ENCODE results near the gene CD55. TPM values are rescaled to one million over a fixed set of nuclear protein-coding genes. Genes with fewer than 3 reads are reported as not detected.

The CD55 gene
- total and polyA plus RNA-seq, 2 of the 13 experiments (the other 11 are each of a cell fraction or from before 2014, with no cell fraction given): 6.0 to 56.0 TPM

GRCh38 chr1:207321079-207321789 is at the start of gene CD55 (continued):
- TF ChIP-seq ETV5 (CRISPR knock-in tag; IDR thresholded peaks at IDR 0.05; ENCODE audit: borderline replicate concordance): peak; percentile 9; the same call in 1 of the 2 replicates
- no peak for TF ChIP-seq TCF7L2 (IDR thresholded peaks at IDR 0.05; ENCODE audit: low read depth, low read length)
- TF ChIP-seq ZNF430 (CRISPR knock-in tag; IDR thresholded peaks at IDR 0.05): peak; percentile 54; the same call in 1 of the 2 replicates
- no peak for TF ChIP-seq ZNF263 (CRISPR knock-in tag; IDR thresholded peaks at IDR 0.05)
- TF ChIP-seq SKI (IDR thresholded peaks at IDR 0.05; ENCODE audit: partially characterized antibody): peak; percentile 11
- no peak for TF ChIP-seq TBP (CRISPR knock-in tag; IDR thresholded peaks at IDR 0.05)
- TF ChIP-seq FOXP4 (CRISPR knock-in tag; IDR thresholded peaks at IDR 0.05): peak; percentile 71
- TF ChIP-seq ZNF10 (CRISPR knock-in tag; IDR thresholded peaks at IDR 0.05; ENCODE audit: borderline replicate concordance, low read depth): no peak
- TF ChIP-seq MEF2D (CRISPR knock-in tag; IDR thresholded peaks at IDR 0.05): 0 out of 2 replicates have a peak, but pooled peaks have one; percentile 40
- TF ChIP-seq FOXK1 (CRISPR knock-in tag; IDR thresholded peaks at IDR 0.05; ENCODE audit: borderline replicate concordance, low read depth): peak; percentile 61; the same call in 1 of the 2 replicates
- TF ChIP-seq ZNF773 (CRISPR knock-in tag; IDR thresholded peaks at IDR 0.05; ENCODE audit: borderline replicate concordance): peak; percentile 88; the same call in 1 of the 2 replicates
- TF ChIP-seq RERE (CRISPR knock-in tag; IDR thresholded peaks at IDR 0.05; ENCODE audit: low read depth): no peak
- TF ChIP-seq CSRNP2 (CRISPR knock-in tag; conservative IDR thresholded peaks at IDR 0.05; ENCODE audit: low read depth): no peak
- TF ChIP-seq PHF5A (CRISPR knock-in tag; IDR thresholded peaks at IDR 0.05; ENCODE audit: low read depth, unreplicated experiment): no peak
- TF ChIP-seq DDIT3 (CRISPR knock-in tag; IDR thresholded peaks at IDR 0.05): no peak
- TF ChIP-seq CREM (IDR thresholded peaks at IDR 0.05): peak; percentile 67
- no peak for TF ChIP-seq CREM (CRISPR knock-in tag; IDR thresholded peaks at IDR 0.05)
- TF ChIP-seq ZNF224 (CRISPR knock-in tag; IDR thresholded peaks at IDR 0.05): no peak
- no peak for TF ChIP-seq AGO1 (IDR thresholded peaks at IDR 0.05; ENCODE audit: low read depth, low read length, poor library complexity, severe bottlenecking)
- 0 out of 2 replicates have a peak, but pooled peaks have one; percentile 59 for TF ChIP-seq SSRP1 (CRISPR knock-in tag; IDR thresholded peaks at IDR 0.05)
- TF ChIP-seq ZFP62 (CRISPR knock-in tag; IDR thresholded peaks at IDR 0.05): no peak
